Measurements from ENCODE around the gene SLC13A3.

GRCh38 chr20:46610145-46610544 lies 41.1 kb downstream of the SLC13A3 start:
- TF ChIP-seq EZH2 (IDR thresholded peaks at IDR 0.05) (no peak), POLR2AphosphoS5 (IDR thresholded peaks at IDR 0.05; ENCODE audit: borderline replicate concordance, low read depth, low read length) (no peak)

Data from SK-N-MC (cell line).